Prostate gland (tissue), 2 donors: Measurements from ENCODE around the gene TMEM231.

Experiments used
- CTCF ChIP-seq, 4 experiments: fragments of 200-600 bp in 2 of 4; fragments of 450-650 bp in 2 of 4; sonication (generic) in 2 of 4; IDR thresholded peaks; 1 replicate in 3 of 4; 2 replicates in 1 of 4; pipeline ENCODE4 v1.5.1; 2016 to 2019; ENCODE audit warnings: antibody characterized with exemption in 4 of 4, mild to moderate bottlenecking in 2 of 4, moderate library complexity in 2 of 4
- POLR2A ChIP-seq: fragments of 450-650 bp; IDR thresholded peaks from one replicate; pipeline ENCODE4 v1.6.1; 2016; ENCODE audit warnings: antibody characterized with exemption, mild to moderate bottlenecking

DNA sequence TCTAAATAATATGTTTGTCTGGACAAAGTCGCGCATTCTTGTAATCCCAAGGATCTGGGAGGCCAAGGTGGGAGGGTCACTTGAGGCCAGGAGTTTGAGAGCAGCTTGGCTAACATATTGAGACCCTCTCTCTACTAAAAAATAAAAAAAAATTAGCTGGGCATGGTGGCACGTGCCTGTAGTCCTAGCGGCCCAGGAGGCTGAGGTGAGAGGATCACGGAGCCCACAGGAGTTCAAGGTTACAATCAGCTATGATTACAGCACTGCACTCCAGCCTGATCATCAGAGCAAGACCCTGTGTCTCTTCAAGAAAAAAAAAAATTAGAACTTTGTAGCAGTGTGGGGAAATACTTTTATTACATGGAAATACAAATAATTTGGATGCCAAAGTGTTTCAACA is 54.7 kb downstream of the TMEM231 start:
- TF ChIP-seq CTCF (IDR thresholded peaks at IDR 0.05) (no peak), POLR2A (no peak)
